HEK293T (cell line): Measurements from ENCODE around the gene LYRM1.

Experiments used
- CTCF ChIA-PET: fragments of 350-600 bp; formaldehyde crosslinking; extraction: SDS; loops from one replicate; lab custom pipeline; 2021; ENCODE audit warnings: antibody characterized with exemption, inconsistent platforms; lab: Yijun Ruan, JAX
- POLR2A ChIA-PET: fragments of 350-600 bp; formaldehyde crosslinking; extraction: SDS; loops from one replicate; lab custom pipeline; 2020; ENCODE audit warnings: antibody characterized with exemption, inconsistent platforms; lab: Yijun Ruan, JAX
- DNase-seq: peaks from one replicate; pipeline ENCODE4 v3.0.0; 2012; ENCODE audit warnings: mixed read lengths; ENCODE audit errors: extremely low spot score
- ARNT ChIP-seq: fragments of 450-650 bp; IDR thresholded peaks from 2 replicates; pipeline ENCODE4 v1.6.1; 2017; ENCODE audit warnings: mild to moderate bottlenecking
- BHLHE40 ChIP-seq: fragments of 450-650 bp; IDR thresholded peaks from 2 replicates; pipeline ENCODE4 v1.6.1; 2016; ENCODE audit warnings: mild to moderate bottlenecking, moderate library complexity, borderline replicate concordance
- CTBP1 ChIP-seq: fragments of 450-650 bp; IDR thresholded peaks from 2 replicates; pipeline ENCODE4 v1.6.1; 2016; ENCODE audit warnings: borderline replicate concordance
- ELF4 ChIP-seq: fragments of 450-650 bp; IDR thresholded peaks from 2 replicates; pipeline ENCODE4 v1.6.1; 2017; ENCODE audit warnings: antibody characterized with exemption
- FOXA1 ChIP-seq: fragments of 450-650 bp; IDR thresholded peaks from 2 replicates; pipeline ENCODE4 v1.6.1; 2016; ENCODE audit warnings: mild to moderate bottlenecking
- FOXK2 ChIP-seq: fragments of 450-650 bp; IDR thresholded peaks from 2 replicates; pipeline ENCODE4 v1.6.1; 2016; ENCODE audit warnings: mild to moderate bottlenecking
- FOXM1 ChIP-seq: fragments of 450-650 bp; IDR thresholded peaks from 2 replicates; pipeline ENCODE4 v1.6.1; 2017; ENCODE audit warnings: mild to moderate bottlenecking, borderline replicate concordance
- HDGF ChIP-seq: fragments of 450-650 bp; IDR thresholded peaks from 2 replicates; pipeline ENCODE4 v1.6.1; 2017; ENCODE audit warnings: antibody characterized with exemption, borderline replicate concordance
- L3MBTL2 ChIP-seq: fragments of 450-650 bp; conservative IDR thresholded peaks from 2 replicates; pipeline ENCODE4 v1.6.1; 2016; ENCODE audit warnings: mild to moderate bottlenecking
- LEF1 ChIP-seq: fragments of 450-650 bp; IDR thresholded peaks from 2 replicates; pipeline ENCODE4 v1.6.1; 2017; ENCODE audit warnings: mild to moderate bottlenecking, borderline replicate concordance
- NFRKB ChIP-seq: fragments of 450-650 bp; IDR thresholded peaks from 2 replicates; pipeline ENCODE4 v1.6.1; 2016; ENCODE audit warnings: mild to moderate bottlenecking, moderate library complexity
- SP1 ChIP-seq: fragments of 450-650 bp; IDR thresholded peaks from 2 replicates; pipeline ENCODE4 v1.6.1; 2017
- SUZ12 ChIP-seq: fragments of 450-650 bp; IDR thresholded peaks from 2 replicates; pipeline ENCODE4 v1.6.1; 2016; ENCODE audit warnings: mild to moderate bottlenecking
- TARDBP ChIP-seq: fragments of 450-650 bp; IDR thresholded peaks from 2 replicates; pipeline ENCODE4 v1.6.1; 2016
- ZNF384 ChIP-seq: fragments of 450-650 bp; IDR thresholded peaks from 2 replicates; pipeline ENCODE4 v1.6.1; 2016
- TF ChIP-seq, protein P1 (sequence below): fragments of 450-650 bp; IDR thresholded peaks from 2 replicates; pipeline ENCODE4 v1.6.1; 2016

LYRM1 gene

DNA sequence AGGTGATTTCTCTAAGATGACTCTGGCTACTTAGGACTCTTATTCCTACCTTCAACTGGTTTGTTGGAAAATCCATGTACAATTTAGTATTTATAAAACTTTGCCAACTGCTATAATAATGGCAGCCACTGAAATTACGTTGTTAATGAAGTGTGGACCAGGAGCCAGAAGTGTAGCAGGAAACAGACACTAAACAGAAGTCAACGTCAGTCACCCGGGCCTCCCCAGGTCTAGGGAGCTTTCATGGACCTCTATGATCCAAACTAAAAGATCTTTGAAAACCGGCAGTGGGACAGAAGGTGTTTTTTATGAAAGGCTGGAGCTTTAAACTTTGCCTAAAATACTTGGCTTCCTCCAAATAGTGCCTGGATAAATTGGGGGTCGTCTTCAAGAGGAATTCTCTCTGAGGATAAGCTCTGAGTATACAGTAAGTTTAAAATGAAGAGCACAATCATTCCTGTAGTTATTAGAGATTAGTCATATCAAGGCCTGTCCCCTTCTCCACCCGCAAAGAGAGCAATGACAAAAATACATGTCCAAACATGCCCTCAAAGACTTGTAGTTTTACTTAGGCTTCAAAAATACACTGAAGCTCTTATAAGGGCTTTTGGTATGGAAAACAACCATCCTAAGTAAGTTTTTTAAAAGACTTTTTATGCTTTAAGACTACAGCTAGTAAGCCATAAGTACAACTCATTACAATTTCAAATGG is 35.0 kb upstream of the LYRM1 start:
- CTCF ChIA-PET: no interaction called here
- POLR2A ChIA-PET: interaction anchor here (1.1 to 2.4 kb wide), 2 partner anchors 35 to 59 kb away, joined by 3 to 9 read pairs; partner anchors contain the start of genes DCUN1D3, ERI2, LYRM1 and REXO5
- TF ChIP-seq CTBP1 (no peak), SUZ12 (no peak), FOXM1 (no peak), NFRKB (no peak), ELF4 (no peak), SP1 (no peak), L3MBTL2 (no peak), ARNT (no peak), TARDBP (no peak), FOXA1 (no peak), ZNF384 (no peak), BHLHE40 (no peak), LEF1 (no peak), FOXK2 (no peak), HDGF (no peak)
- TF ChIP-seq, protein P1, sequence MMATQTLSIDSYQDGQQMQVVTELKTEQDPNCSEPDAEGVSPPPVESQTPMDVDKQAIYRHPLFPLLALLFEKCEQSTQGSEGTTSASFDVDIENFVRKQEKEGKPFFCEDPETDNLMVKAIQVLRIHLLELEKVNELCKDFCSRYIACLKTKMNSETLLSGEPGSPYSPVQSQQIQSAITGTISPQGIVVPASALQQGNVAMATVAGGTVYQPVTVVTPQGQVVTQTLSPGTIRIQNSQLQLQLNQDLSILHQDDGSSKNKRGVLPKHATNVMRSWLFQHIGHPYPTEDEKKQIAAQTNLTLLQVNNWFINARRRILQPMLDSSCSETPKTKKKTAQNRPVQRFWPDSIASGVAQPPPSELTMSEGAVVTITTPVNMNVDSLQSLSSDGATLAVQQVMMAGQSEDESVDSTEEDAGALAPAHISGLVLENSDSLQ: no peak
- no peak for DNase-seq

DNA sequence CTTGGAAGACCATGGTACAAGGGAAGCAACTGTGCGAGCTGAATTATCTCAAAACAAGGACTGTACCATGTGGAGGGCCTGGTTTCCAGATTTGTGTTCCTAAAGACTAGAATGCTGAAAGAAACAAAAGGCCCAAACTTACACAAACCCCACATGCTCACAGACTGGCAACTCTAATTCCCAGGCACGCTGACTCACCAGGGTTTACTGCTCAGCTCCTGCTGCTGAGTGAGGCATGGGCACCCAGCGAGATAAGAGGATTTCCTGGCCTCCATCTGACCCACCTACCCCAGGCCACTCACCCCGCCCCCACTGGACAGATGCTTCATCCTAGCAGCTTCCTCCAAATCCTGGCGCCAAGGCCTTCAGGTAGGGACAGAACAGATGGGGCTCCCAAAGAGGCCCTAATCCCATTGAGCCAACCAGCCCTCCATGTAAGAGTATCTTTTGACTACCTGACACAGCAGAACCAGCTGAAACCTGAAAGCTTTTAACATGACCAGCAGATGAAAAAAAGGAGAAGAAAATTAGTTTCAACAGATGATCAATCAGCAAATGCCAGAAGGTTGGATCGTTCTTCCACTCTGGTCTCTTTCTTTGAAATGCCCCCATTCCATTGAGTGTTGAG is 34.3 kb upstream of the LYRM1 start:
- POLR2A ChIA-PET: interaction anchor here (1.1 to 2.4 kb wide), 2 partner anchors 34 to 60 kb away, joined by 3 to 9 read pairs; partner anchors contain the start of genes DCUN1D3, ERI2, LYRM1 and REXO5
- CTCF ChIA-PET: no interaction called here
- DNase-seq: no peak
- no peak for TF ChIP-seq FOXA1
- TF ChIP-seq ARNT: no peak
- no peak for TF ChIP-seq FOXM1
- no peak for TF ChIP-seq ZNF384
- no peak for TF ChIP-seq HDGF
- no peak for TF ChIP-seq CTBP1
- no peak for TF ChIP-seq SUZ12
- TF ChIP-seq, protein P1: no peak
- no peak for TF ChIP-seq BHLHE40
- no peak for TF ChIP-seq LEF1
- TF ChIP-seq L3MBTL2: no peak
- no peak for TF ChIP-seq FOXK2
- no peak for TF ChIP-seq ELF4
- no peak for TF ChIP-seq SP1
- no peak for TF ChIP-seq NFRKB
- TF ChIP-seq TARDBP: no peak

DNA sequence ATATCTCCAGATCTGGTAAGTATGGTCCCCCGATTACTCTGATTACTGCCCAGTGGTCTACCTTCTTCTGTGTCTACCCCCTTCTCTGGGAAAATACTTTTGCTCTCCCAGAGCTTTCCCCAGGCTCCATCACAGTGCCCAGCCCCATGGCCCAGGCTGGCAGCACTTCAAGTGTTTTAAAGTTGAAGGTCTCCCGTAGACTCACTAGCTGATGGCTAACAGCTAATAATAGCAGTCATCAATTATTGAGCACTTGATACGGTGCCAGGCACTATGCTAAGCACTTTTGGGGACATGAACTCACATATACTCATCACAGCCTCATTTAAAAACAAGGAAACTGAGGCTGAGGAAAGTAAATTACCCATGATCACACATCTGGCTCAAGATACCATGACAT is 33.8 kb upstream of the LYRM1 start:
- ChIA-PET CTCF (no interaction called here), POLR2A (interaction anchor here (2.4 kb wide), 1 partner anchor 60 kb away, joined by 9 read pairs; the partner anchor contains the start of genes ERI2 and REXO5)
- no peak for DNase-seq
- TF ChIP-seq FOXA1: no peak
- no peak for TF ChIP-seq ARNT
- no peak for TF ChIP-seq L3MBTL2
- TF ChIP-seq FOXK2: no peak
- no peak for TF ChIP-seq FOXM1
- no peak for TF ChIP-seq ZNF384
- no peak for TF ChIP-seq NFRKB
- TF ChIP-seq, protein P1: no peak
- TF ChIP-seq SP1: no peak
- TF ChIP-seq CTBP1: no peak
- no peak for TF ChIP-seq ELF4
- no peak for TF ChIP-seq HDGF
- no peak for TF ChIP-seq TARDBP

DNA sequence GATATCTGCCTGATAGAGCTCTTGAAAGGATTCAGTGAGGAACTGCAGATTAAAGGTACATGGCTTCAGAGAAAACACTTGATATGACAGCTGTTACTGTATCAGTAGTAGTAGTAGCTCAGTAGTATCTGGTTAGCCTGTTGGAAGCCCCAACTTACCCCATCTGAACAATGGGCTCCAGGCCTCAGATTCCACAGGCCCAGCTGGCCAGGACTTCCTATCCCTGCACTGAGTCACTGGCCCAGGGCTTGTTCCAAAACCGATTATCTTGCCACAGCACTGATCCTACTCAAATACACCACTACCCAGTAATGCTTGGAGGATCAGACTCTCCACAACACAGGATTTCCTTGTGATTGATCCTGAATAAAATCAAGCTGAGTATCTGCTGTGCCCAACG is 33.0 kb upstream of the LYRM1 start:
- TF ChIP-seq BHLHE40: no peak
- no peak for TF ChIP-seq L3MBTL2
- no peak for TF ChIP-seq CTBP1
- no peak for TF ChIP-seq FOXM1
- TF ChIP-seq FOXK2: no peak
- no peak for TF ChIP-seq HDGF
- TF ChIP-seq ZNF384: no peak
- TF ChIP-seq LEF1: no peak
- no peak for TF ChIP-seq TARDBP
- no peak for TF ChIP-seq FOXA1
- no peak for TF ChIP-seq NFRKB
- no peak for TF ChIP-seq ELF4
- TF ChIP-seq SP1: no peak
- TF ChIP-seq, protein P1: no peak
- TF ChIP-seq SUZ12: no peak
- no peak for TF ChIP-seq ARNT
- no peak for DNase-seq
- CTCF ChIA-PET: no interaction called here
- POLR2A ChIA-PET: interaction anchor here (2.4 kb wide), 1 partner anchor 61 kb away, joined by 9 read pairs; the partner anchor contains the start of genes ERI2 and REXO5

DNA sequence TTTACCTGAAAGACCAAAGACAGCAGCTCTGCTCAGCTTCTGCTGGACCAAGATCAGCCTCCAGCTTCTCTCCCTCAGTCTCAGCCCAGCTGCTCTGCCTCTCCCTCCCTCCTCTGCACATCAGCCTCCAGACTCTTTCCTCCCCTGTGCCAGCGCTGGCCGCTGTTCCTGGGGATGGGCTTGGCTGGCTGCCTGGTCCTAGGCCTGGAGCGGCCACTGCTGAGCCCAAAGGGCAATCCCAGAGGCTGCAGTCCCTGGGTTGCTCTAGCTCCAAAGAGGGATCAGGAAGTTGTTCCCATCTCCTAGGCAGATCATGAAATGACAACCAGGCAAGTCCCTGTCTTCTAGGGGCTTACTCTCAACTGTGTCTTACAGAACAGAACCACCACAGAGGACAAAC is 31.7 kb upstream of the LYRM1 start:
- no peak for TF ChIP-seq BHLHE40
- no peak for TF ChIP-seq NFRKB
- TF ChIP-seq LEF1: no peak
- TF ChIP-seq SUZ12: no peak
- TF ChIP-seq, protein P1: no peak
- TF ChIP-seq FOXM1: no peak
- TF ChIP-seq CTBP1: no peak
- no peak for TF ChIP-seq ELF4
- TF ChIP-seq FOXK2: no peak
- no peak for TF ChIP-seq SP1
- TF ChIP-seq FOXA1: no peak
- TF ChIP-seq HDGF: no peak
- no peak for TF ChIP-seq ZNF384
- no peak for TF ChIP-seq L3MBTL2
- TF ChIP-seq TARDBP: no peak
- CTCF ChIA-PET: no interaction called here
- no peak for DNase-seq
- POLR2A ChIA-PET: no interaction called here
